Natural killer cell (primary cell): ENCODE data around the gene NAA25. TPM values are rescaled to one million over a fixed set of nuclear protein-coding genes. Genes with fewer than 3 reads are reported as not detected.
"Not testable (repeated sequence)": the region's sequence is repeated elsewhere in the genome, so short reads cannot be mapped to it uniquely, and the experiment has no call there.

Experiments
- ATAC-seq, 3 donors: fragments of 150-1000 bp in 2 of 3; fragments of 200-7000 bp in 1 of 3; cut with Tn5 transposase; 1 replicate in 1 of 3; 2 replicates in 2 of 3; pipeline ENCODE4 v1.10.0; 2021; ENCODE audit warnings: mild to moderate bottlenecking in 2 of 3, moderate library complexity in 2 of 3
- DNase-seq, 2 donors: peaks; one replicate each; pipeline versions ENCODE4 v3.0.0 to v3.0.0-alpha.2; 2013 to 2021; ENCODE audit warnings: mixed read lengths in 1 of 2
- H3K27ac ChIP-seq: one replicate; pipeline ENCODE4 v1.5.1; 2013; ENCODE audit warnings: mild to moderate bottlenecking, low read length
- H3K27me3 ChIP-seq: one replicate; pipeline ENCODE4 v1.6.1; 2013; ENCODE audit warnings: low read length; ENCODE audit not compliant: control insufficient read depth, insufficient read depth
- H3K36me3 ChIP-seq: one replicate; pipeline ENCODE4 v1.6.1; 2013; ENCODE audit warnings: low read length; ENCODE audit not compliant: control insufficient read depth, insufficient read depth
- H3K4me1 ChIP-seq: one replicate; pipeline ENCODE4 v1.6.1; 2013; ENCODE audit warnings: low read length; ENCODE audit not compliant: control insufficient read depth, insufficient read depth
- H3K4me3 ChIP-seq: one replicate; pipeline ENCODE4 v1.5.1; 2013; ENCODE audit warnings: low read length
- H3K9me3 ChIP-seq: one replicate; pipeline ENCODE4 v1.6.1; 2013; ENCODE audit warnings: low read length; ENCODE audit not compliant: control insufficient read depth, insufficient read depth
- H3K27ac Mint-ChIP-seq, 2 donors: one replicate each; pipeline ENCODE4 v1.8.0; 2022; ENCODE audit warnings: mild to moderate bottlenecking in 2 of 2, mixed read lengths in 2 of 2, moderate library complexity in 1 of 2
- H3K27me3 Mint-ChIP-seq, 2 donors: one replicate each; pipeline ENCODE4 v1.8.0; 2022; ENCODE audit warnings: low read depth in 2 of 2, mixed read lengths in 2 of 2
- H3K36me3 Mint-ChIP-seq: one replicate; pipeline ENCODE4 v1.8.0; 2022; ENCODE audit warnings: mixed read lengths
- H3K4me1 Mint-ChIP-seq, 2 donors: one replicate each; pipeline ENCODE4 v1.8.0; 2022; ENCODE audit warnings: mixed read lengths in 2 of 2
- H3K4me3 Mint-ChIP-seq: one replicate; pipeline ENCODE4 v1.8.0; 2022; ENCODE audit warnings: mild to moderate bottlenecking, moderate library complexity, mixed read lengths
- H3K9me3 Mint-ChIP-seq, 2 donors: one replicate each; pipeline ENCODE4 v1.8.0; 2022; ENCODE audit warnings: mixed read lengths in 2 of 2
- WGBS: methylation state at CpG from one replicate; pipeline ENCODE4 v1.1.7; 2013; ENCODE audit warnings: missing lambda C conversion rate; ENCODE audit not compliant: insufficient coverage; 5-methylcytosine and 5-hydroxymethylcytosine counted together
- intact Hi-C: fragments of 100-400 bp; cut with micrococcal nuclease; formaldehyde crosslinking; loops from one replicate; pipeline ENCODE4 v1.14.2; 2022
- total RNA-seq, 4 donors: library from RNA; stranded (reverse); fragments of 120-200 nt in 1 of 4; gene quantifications; one replicate each; pipeline versions ENCODE4 v1.2.3 to v1.2.4, GENCODE V29; 2013 to 2022
- TF ChIP-seq, protein P1 (sequence below): fragments of 200-600 bp; IDR thresholded peaks from one replicate; pipeline ENCODE4 v1.8.0; 2022; ENCODE audit warnings: antibody characterized with exemption

Gene NAA25
- total RNA-seq, 3 donors from 2014 or later (not counting 1 experiment from before 2014, with no cell fraction given): 25.8 to 34.4 (median 30.7) TPM

DNA sequence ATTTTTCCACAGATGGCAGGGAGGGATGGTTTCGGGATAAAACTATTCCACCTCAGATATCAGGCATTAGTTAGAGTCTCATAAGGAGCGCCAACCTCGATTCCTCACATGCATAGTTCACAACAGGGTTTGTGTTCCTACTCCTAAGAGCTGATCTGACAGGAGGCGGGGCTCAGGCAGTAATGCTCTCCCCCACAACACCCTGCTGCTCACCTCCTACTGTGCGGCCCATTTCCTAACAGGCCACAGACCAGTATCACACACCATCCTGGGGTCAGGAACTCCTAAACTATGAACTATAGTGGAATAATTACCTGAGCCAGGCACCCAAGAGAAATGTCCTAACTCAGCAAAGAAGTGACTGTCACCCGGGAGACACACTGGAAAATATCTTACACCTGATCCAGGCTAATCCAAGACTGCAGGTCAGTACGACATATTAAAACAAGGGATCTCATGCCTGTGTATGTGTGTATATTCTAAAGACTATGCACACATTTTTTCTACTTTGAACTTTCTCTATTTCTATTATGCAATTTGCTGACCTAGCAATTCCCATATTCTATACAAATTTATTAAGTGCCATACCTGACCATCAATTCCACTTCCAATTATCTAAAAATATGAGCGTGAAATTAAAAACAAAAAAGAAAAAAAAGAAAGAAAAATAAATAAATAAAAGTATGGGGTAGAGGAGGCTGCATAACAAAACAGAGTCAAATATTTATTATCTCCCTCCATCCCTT, 4.7 kb downstream of the NAA25 start:
- peaks cover 33 to 35% of the 10 kb centered on the region in 2 donors for H3K4me1 Mint-ChIP-seq
- intact Hi-C loops: no loop called here

DNA sequence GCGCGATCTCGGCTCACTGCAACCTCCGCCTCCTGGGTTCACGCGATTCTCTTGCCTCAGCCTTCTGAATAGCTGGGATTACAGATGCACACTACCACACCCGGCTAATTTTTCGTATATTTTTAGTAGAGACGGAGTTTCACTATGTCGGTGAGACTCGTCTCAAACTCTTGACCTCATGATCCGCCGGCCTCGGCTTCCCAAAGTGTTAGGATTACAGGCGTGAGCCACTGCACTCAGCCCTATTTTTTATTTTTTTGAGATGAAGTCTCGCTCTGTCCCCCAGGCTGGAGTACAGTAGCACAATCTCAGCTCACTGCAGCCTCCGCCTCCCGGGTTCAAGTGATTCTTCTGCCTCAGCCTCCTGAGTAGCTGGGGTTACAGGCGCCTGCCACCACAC, 5.8 kb downstream of the NAA25 start:
- H3K4me3 ChIP-seq, H3K9me3 Mint-ChIP-seq, intact Hi-C loops, H3K27ac ChIP-seq, H3K36me3 Mint-ChIP-seq, H3K27me3 Mint-ChIP-seq, ATAC-seq, H3K9me3 ChIP-seq, H3K27me3 ChIP-seq, H3K27ac Mint-ChIP-seq, DNase-seq, H3K4me3 Mint-ChIP-seq: not testable (repeated sequence)
- peaks cover 25 to 29% of the 10 kb centered on the region in 2 donors for H3K4me1 Mint-ChIP-seq
- WGBS: 94% methylated on average over 18 of the region's 19 CpGs
- Histone ChIP-seq H3K4me1 (peaks cover 13% of the 10 kb centered on the region), H3K36me3 (peaks cover 15% of the 10 kb centered on the region)

More for the DNA sequence above, 4.7 kb downstream of the NAA25 start:
- TF ChIP-seq, protein P1, sequence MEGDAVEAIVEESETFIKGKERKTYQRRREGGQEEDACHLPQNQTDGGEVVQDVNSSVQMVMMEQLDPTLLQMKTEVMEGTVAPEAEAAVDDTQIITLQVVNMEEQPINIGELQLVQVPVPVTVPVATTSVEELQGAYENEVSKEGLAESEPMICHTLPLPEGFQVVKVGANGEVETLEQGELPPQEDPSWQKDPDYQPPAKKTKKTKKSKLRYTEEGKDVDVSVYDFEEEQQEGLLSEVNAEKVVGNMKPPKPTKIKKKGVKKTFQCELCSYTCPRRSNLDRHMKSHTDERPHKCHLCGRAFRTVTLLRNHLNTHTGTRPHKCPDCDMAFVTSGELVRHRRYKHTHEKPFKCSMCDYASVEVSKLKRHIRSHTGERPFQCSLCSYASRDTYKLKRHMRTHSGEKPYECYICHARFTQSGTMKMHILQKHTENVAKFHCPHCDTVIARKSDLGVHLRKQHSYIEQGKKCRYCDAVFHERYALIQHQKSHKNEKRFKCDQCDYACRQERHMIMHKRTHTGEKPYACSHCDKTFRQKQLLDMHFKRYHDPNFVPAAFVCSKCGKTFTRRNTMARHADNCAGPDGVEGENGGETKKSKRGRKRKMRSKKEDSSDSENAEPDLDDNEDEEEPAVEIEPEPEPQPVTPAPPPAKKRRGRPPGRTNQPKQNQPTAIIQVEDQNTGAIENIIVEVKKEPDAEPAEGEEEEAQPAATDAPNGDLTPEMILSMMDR: no peak
- Histone ChIP-seq H3K9me3 (no peaks in the 10 kb centered on the region), H3K36me3 (peaks cover 12% of the 10 kb centered on the region), H3K4me3 (no peak overlapping the region), H3K27me3 (no peaks in the 10 kb centered on the region), H3K27ac (no peak overlapping the region), H3K4me1 (peaks cover 19% of the 10 kb centered on the region)
- WGBS: 95% methylated on average over 6 of the region's 8 CpGs
- Mint-ChIP-seq H3K27ac (no peak overlapping the region), H3K9me3 (no peaks in the 10 kb centered on the region), H3K27me3 (no peaks in the 10 kb centered on the region), H3K36me3 (peaks cover 6% of the 10 kb centered on the region), H3K4me3 (no peak overlapping the region)
- no peak for DNase-seq
- no peak for ATAC-seq

DNA sequence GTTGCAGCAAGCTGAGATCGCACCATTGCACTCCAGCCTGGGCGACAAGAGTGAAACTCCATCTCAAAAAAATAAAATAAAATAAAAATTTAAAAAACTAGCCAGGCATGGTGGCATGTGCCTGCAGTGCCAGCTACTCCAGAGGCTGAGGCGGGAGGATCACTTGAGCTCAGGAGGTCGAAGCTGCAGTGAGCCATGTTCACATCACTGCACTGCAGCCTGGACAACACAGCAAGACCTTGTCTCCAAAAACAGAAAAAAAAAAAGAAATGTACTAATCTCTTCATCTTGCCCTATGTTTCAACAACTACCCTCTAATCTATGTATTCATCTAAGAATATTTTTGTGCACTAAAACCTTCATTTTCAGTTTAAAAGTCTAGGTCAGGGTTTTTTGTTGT, 6.5 kb downstream of the NAA25 start:
- TF ChIP-seq, protein P1: no peak
- Mint-ChIP-seq H3K4me1 (peaks cover 19 to 23% of the 10 kb centered on the region in 2 donors), H3K27ac (no peak overlapping the region), H3K27me3 (no peaks in the 10 kb centered on the region), H3K9me3 (no peaks in the 10 kb centered on the region), H3K36me3 (peaks cover 6% of the 10 kb centered on the region), H3K4me3 (no peak overlapping the region)
- Histone ChIP-seq H3K27me3 (no peaks in the 10 kb centered on the region), H3K4me3 (no peak overlapping the region), H3K27ac (no peak overlapping the region), H3K9me3 (no peaks in the 10 kb centered on the region), H3K36me3 (peaks cover 15% of the 10 kb centered on the region), H3K4me1 (peaks cover 9% of the 10 kb centered on the region)
- no peak for ATAC-seq
- 96% methylated on average over 4 of the region's 4 CpGs for WGBS
- intact Hi-C loops: no loop called here
- no peak for DNase-seq

DNA sequence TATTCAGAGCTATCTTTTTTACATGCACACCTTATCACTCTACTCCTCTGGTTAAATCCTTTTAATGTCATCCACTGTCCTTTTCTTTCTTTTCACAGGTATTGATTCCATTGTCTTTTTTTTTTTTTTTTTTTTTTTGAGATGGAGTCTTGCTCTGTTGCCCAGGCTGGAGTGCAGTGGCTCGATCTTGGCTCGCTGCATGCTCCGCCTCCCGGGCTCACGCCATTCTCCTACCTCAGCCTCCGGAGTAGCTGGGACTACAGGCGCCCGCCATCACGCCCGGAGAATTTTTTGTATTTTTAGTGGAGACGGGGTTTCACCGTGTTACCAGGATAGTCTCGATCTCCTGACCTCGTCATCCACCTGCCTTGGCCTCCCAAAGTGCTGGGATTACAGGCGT, 8.1 kb downstream of the NAA25 start:
- H3K4me3 ChIP-seq, ATAC-seq, H3K27me3 ChIP-seq, intact Hi-C loops, DNase-seq, H3K4me3 Mint-ChIP-seq, H3K9me3 ChIP-seq, H3K27me3 Mint-ChIP-seq, H3K4me1 ChIP-seq, H3K27ac ChIP-seq, H3K9me3 Mint-ChIP-seq, H3K36me3 Mint-ChIP-seq: not testable (repeated sequence)
- H3K36me3 ChIP-seq: peaks cover 20% of the 10 kb centered on the region
- over 99% methylated on average over 15 of the region's 15 CpGs for WGBS
- H3K27ac Mint-ChIP-seq: peak overlapping the region in 1 of 2 donors; percentile 8
- H3K4me1 Mint-ChIP-seq: peaks cover 17% of the 10 kb centered on the region in 2 donors
